Aorta (tissue), 5 donors: ENCODE measurements around the gene EPSTI1. TPM values are rescaled to one million over a fixed set of nuclear protein-coding genes. Genes with fewer than 3 reads are reported as not detected.

ENCODE experiments used
- ATAC-seq: fragments of 200-7000 bp; cut with Tn5 transposase; one replicate; pipeline ENCODE4 v1.9.1; 2022; ENCODE audit warnings: moderate library complexity; ENCODE audit not compliant: low FRiP score
- DNase-seq, 2 donors: peaks; one replicate each; pipeline ENCODE4 v3.0.0-alpha.2; 2020
- H3K27ac ChIP-seq, 2 donors: one replicate each; pipeline ENCODE4 v1.5.1; 2013; ENCODE audit warnings: low read length in 2 of 2, mild to moderate bottlenecking in 2 of 2, moderate library complexity in 2 of 2, control low read depth in 1 of 2, inconsistent platforms in 1 of 2, low read depth in 1 of 2
- H3K27me3 ChIP-seq, 2 donors: one replicate each; pipeline ENCODE4 v1.6.1; 2013; ENCODE audit warnings: control low read depth in 1 of 2, low read length in 1 of 2, mild to moderate bottlenecking in 1 of 2, moderate library complexity in 1 of 2; ENCODE audit not compliant: insufficient read depth in 2 of 2, control insufficient read depth in 1 of 2
- H3K36me3 ChIP-seq, 2 donors: one replicate each; pipeline ENCODE4 v1.6.1; 2013; ENCODE audit warnings: control low read depth in 1 of 2, low read length in 1 of 2, mild to moderate bottlenecking in 1 of 2; ENCODE audit not compliant: insufficient read depth in 2 of 2, control insufficient read depth in 1 of 2
- H3K4me1 ChIP-seq, 2 donors: one replicate each; pipeline ENCODE4 v1.6.1; 2013; ENCODE audit warnings: low read length in 2 of 2, control low read depth in 1 of 2, mild to moderate bottlenecking in 1 of 2, moderate library complexity in 1 of 2; ENCODE audit not compliant: insufficient read depth in 2 of 2, control insufficient read depth in 1 of 2
- H3K4me3 ChIP-seq, 2 donors: one replicate each; pipeline ENCODE4 v1.5.1; 2013; ENCODE audit warnings: low read length in 2 of 2, control low read depth in 1 of 2, mild to moderate bottlenecking in 1 of 2
- H3K9me3 ChIP-seq: one replicate; pipeline ENCODE4 v1.6.1; 2013; ENCODE audit warnings: mild to moderate bottlenecking, low read length; ENCODE audit not compliant: control insufficient read depth
- WGBS, 2 donors: extraction: QIAGEN DNeasy Blood & Tissue Kit; methylation state at CpG; one replicate each; pipeline ENCODE4 v1.1.7; 2013; 5-methylcytosine and 5-hydroxymethylcytosine counted together
- intact Hi-C, 2 donors: fragments of 100-400 bp; cut with DNase I; formaldehyde crosslinking; loops; one replicate each; pipeline versions ENCODE4 v1.14.2 to v1.15.0; 2022
- polyA plus RNA-seq, 2 donors: library from polyadenylated mRNA; stranded (reverse); fragments of 200-250 nt; gene quantifications; one replicate each; pipeline ENCODE4 v1.2.3, GENCODE V29; 2013
- total RNA-seq, 2 donors: library from RNA; stranded (reverse); fragmentation: NEBNext Ultra II Directional; extraction: Animal tissue kit (Norgen Biotek cat#: 25700); gene quantifications; one replicate each; pipeline ENCODE4 v1.2.1, GENCODE V29; 2021
- donor health status: healthy with polysubstance abuse.
- donor health status: Bipolar disorder and iron deficiency.
- donor health status: DM: no; HTN: no; CAD: no.
- donor health status: DM: no; HTN: no; CAD: no.
- donor health status: DM: yes; HTN: yes; CAD: no.

Gene EPSTI1
- total and polyA plus RNA-seq, 4 donors = 2.7 to 13.6 (median 7.9) TPM

DNA sequence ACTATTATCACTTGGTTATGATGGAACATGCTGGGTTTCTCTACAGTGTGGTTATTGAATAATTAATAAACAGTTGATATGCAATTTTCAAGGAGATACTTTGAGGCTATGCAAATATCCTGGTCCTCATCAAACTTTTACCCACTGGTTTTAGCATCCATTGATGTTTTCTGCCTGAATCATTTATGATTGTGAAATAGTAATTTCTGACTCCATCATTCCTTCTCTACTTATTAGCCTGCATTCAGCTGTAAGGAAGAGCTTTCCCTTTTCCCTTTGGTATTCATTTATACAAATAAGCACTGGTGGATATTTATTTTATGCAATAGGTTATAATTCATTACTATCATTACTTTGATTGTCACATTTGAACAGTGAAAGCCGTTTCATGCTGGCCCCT is 17.5 kb upstream of the EPSTI1 start:
- intact Hi-C loops = no loop called here
- Histone ChIP-seq H3K4me3 (no peak overlapping the region), H3K36me3 (no peaks in the 10 kb centered on the region), H3K27ac (no peak overlapping the region), H3K27me3 (no peaks in the 10 kb centered on the region), H3K9me3 (no peaks in the 10 kb centered on the region), H3K4me1 (no peaks in the 10 kb centered on the region)
- DNase-seq = no peak
- no peak for ATAC-seq
- 76 to 86% methylated on average over 1 of the region's 1 CpG for WGBS, 2 donors

DNA sequence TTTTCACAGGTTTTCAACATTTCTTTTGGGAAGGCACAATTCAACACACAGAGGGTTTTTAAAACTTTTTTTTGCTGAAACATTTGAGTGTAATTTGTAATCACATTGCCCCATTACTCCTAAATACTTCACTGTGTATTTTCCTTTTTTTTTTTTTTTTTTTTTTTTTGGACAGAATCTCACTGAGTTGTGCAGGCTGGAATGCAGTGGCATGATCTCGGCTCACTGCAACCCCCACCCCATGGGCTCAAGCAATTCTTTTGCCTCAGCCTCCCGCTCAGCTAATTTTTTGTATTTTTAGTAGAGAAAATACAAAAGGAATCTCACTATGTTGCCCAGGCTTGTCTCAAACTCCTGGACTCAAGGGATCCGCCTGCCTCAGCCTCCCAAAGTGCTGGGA is 16.6 kb upstream of the EPSTI1 start:
- H3K27me3 ChIP-seq = no peaks in the 10 kb centered on the region
- no peaks in the 10 kb centered on the region for H3K36me3 ChIP-seq
- H3K27ac ChIP-seq = no peak overlapping the region
- DNase-seq (no peak), ATAC-seq (no peak)
- 44 to 46% methylated on average over 3 of the region's 3 CpGs for whole genome bisulfite sequencing, 2 donors
- no peak overlapping the region for H3K4me3 ChIP-seq
- no peaks in the 10 kb centered on the region for H3K9me3 ChIP-seq
- no peaks in the 10 kb centered on the region for H3K4me1 ChIP-seq
- intact Hi-C loops = no loop called here

DNA sequence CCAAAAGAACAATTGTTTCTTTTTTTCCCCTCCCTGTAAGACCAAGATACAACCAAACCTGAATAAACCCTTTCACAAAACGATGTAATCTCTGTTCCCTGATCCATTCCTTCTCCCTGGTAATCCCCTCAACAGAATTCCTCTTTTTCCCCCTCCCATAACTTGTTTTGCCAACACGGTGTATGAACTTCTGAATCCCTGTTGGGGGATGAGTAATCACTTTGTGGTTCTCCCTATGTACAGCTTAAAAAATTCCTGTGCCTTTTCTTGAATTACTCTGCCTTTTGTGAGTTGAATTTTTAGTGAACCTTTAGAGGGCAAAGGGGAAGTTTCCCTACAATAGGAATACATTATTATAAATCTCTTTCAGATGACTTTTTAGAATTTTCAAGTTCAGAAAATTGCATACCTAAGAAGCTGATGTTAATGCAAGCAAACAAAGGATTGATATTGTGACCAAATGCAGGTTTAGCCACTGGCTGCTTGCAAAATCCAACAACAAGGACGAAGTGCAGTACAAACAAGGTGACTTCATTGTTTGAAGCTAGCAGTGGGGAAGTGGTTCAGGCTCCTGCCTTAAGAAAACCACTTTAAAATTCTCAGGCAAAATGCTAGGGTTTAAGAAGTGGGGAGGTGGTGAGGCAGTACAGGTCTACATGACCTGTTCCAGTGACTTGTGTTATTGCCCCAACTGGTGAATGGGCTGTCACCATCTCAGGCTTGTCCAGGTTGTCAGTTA is 15.0 kb upstream of the EPSTI1 start:
- H3K36me3 ChIP-seq = no peaks in the 10 kb centered on the region
- no peak overlapping the region for H3K4me3 ChIP-seq
- H3K9me3 ChIP-seq = peaks cover 1% of the 10 kb centered on the region
- DNase-seq (no peak), ATAC-seq (no peak)
- no peaks in the 10 kb centered on the region for H3K27me3 ChIP-seq
- H3K4me1 ChIP-seq = no peaks in the 10 kb centered on the region
- intact Hi-C loops = no loop called here
- WGBS, 2 donors = 71% methylated on average over 3 of the region's 3 CpGs
- H3K27ac ChIP-seq = no peak overlapping the region

DNA sequence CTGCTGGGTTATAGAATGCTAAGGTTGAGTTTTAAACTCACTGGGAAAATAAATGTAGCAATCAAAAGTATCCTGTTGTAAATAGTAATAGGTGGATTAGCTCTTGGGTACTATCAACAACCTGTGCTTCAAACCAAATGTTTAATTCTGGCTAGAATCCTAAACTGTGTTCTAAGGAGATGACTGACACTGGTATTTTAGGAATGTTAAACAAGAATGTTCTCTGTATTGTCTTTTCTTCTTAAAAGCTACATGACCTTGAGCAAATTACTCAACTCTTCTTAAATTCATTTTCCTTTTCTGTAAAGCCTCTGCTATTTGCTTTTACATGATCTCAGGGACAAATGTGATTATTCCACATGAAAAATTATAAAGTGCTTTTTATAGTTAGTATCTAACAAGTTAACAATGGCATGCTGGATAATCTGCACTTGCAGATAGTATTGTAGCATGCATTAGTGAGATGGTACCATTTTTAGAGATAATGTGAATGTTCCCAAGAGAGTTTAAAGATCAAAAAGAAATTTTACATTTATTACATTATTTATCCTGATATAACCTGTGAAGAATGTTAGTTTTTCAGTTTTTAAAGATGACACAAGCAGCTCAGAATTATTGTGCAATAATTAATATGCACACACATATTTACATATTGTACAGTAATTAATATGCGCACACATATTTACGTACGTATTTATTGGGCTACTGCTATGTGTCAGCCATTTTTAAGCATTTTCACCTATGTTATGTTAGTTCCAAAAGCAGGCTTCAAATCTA is 13.6 kb upstream of the EPSTI1 start:
- DNase-seq (no peak), ATAC-seq (no peak)
- Histone ChIP-seq H3K9me3 (peaks cover 1% of the 10 kb centered on the region), H3K27ac (no peak overlapping the region), H3K36me3 (no peaks in the 10 kb centered on the region), H3K27me3 (no peaks in the 10 kb centered on the region), H3K4me1 (no peaks in the 10 kb centered on the region), H3K4me3 (no peak overlapping the region)
- intact Hi-C loops = no loop called here
- WGBS, 2 donors = 89 to 92% methylated on average over 3 of the region's 3 CpGs

DNA sequence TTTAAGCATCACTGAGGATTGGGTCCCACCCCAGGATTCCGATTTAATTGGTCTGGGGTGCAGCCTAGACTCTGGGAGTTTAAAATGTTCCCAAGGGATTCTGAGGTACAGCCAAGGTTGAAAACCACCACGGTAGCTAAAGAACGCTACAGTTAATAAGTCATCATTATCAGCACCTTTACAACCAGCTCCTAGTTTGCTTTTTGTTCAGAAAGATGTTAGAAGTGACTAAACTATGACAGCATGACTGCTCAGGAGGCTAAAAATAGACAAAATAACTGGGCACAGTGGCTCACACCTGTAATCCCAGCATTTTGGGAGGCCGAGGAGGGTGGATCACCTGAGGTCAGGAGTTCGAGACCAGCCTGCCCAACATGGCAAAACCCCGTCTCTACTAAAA is 11.7 kb upstream of the EPSTI1 start:
- Histone ChIP-seq H3K36me3 (no peaks in the 10 kb centered on the region), H3K4me1 (no peaks in the 10 kb centered on the region), H3K9me3 (peaks cover 1% of the 10 kb centered on the region), H3K27me3 (no peaks in the 10 kb centered on the region), H3K27ac (no peak overlapping the region), H3K4me3 (no peak overlapping the region)
- no peak for DNase-seq
- intact Hi-C loops = no loop called here
- no peak for ATAC-seq
- WGBS, 2 donors = 92 to 96% methylated on average over 6 of the region's 6 CpGs

DNA sequence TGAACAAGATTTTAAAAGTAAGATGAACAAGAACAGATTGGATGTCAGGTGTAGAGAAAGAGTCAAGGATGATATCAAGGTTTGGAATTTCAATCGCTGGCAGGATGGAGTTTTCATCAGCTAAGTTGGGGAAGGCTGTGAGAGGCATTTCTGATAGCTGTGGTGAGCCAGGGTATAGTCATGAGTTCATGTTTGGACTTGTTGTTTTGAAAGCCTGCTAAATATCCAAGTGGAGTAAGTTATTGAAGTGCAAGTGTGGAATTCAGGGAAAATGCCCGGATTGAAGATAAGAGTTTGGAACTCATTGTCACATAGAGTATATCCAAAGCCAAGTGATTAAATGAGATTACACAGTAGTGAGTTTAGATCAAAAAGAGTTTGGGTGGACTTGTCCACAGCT is 11.0 kb upstream of the EPSTI1 start:
- Histone ChIP-seq H3K9me3 (peaks cover 1% of the 10 kb centered on the region), H3K36me3 (no peaks in the 10 kb centered on the region), H3K4me1 (no peaks in the 10 kb centered on the region), H3K27me3 (no peaks in the 10 kb centered on the region), H3K4me3 (no peak overlapping the region), H3K27ac (no peak overlapping the region)
- intact Hi-C loops = no loop called here
- DNase-seq (no peak), ATAC-seq (no peak)
- 87 to 89% methylated on average over 2 of the region's 2 CpGs for WGBS, 2 donors

DNA sequence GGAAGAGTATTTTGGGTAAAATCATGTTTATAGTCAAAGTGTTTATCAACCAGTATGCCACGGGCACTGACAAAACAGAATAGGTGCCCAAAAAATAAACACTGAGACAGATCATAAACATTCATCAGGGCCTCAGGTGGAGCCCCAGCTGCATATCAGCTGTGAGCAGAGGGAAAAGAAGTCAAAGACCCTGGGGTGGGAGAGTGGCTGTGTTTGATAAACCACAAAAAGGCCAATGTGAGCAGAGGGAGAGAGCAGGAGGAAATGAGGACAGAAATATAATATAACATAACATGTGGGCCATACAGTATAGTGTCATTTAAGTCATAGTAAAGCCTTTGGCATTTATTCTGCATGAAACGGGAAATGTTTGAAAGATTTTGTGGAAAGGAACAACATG is 10.0 kb upstream of the EPSTI1 start:
- no peaks in the 10 kb centered on the region for H3K4me1 ChIP-seq
- DNase-seq (no peak), ATAC-seq (no peak)
- H3K27me3 ChIP-seq = no peaks in the 10 kb centered on the region
- H3K4me3 ChIP-seq = no peak overlapping the region
- intact Hi-C loops = no loop called here
- no peaks in the 10 kb centered on the region for H3K36me3 ChIP-seq
- peaks cover 1% of the 10 kb centered on the region for H3K9me3 ChIP-seq
- 89 to 94% methylated on average over 2 of the region's 2 CpGs for WGBS, 2 donors
- H3K27ac ChIP-seq = no peak overlapping the region

DNA sequence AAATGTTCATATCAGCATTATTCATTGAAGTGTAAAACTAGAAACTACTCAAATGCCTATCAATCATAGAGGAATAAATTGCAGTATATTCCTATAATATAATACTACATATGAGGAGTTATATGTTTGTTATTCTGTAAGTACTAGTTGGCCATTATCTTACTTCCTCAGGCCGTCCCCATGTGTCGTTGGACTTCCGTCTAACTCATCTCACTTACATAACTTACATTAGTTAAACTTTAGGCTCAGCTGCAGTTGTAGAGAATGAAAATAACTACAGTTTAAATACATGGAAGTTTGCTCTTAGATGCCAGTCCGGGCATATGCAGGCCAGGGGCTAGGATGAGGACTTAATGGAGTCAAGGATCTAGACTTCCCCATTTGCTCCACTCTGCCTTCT is 8.6 kb upstream of the EPSTI1 start:
- intact Hi-C loops = no loop called here
- 67 to 71% methylated on average over 4 of the region's 4 CpGs for WGBS, 2 donors
- ATAC-seq = no peak

DNA sequence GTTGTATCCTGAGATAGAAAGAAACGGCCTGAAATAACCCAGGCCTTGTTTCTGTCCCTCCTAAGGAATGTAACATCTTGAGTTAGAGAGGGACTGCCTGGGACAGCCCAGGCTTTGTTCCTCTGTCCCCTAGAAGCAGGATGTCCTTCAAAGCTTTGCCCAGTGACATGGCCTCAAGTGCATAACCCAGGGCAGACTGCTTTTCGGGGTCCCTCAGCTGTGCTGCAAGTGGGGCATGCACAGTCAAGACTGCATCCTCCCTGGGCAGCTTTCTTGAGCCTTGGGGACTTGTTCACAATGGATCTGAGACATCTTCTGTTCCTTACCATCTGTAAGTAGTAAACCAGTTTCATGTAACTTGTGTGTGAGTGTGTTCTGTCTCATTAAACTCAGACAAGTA is 7.5 kb upstream of the EPSTI1 start:
- ATAC-seq (no peak), DNase-seq (no peak)
- no peaks in the 10 kb centered on the region for H3K36me3 ChIP-seq
- no peak overlapping the region for H3K4me3 ChIP-seq
- H3K4me1 ChIP-seq = no peaks in the 10 kb centered on the region
- H3K9me3 ChIP-seq = peaks cover 1% of the 10 kb centered on the region
- H3K27ac ChIP-seq = no peak overlapping the region
- intact Hi-C loops = no loop called here
- whole genome bisulfite sequencing, 2 donors = 83 to 84% methylated on average over 2 of the region's 2 CpGs
- H3K27me3 ChIP-seq = no peaks in the 10 kb centered on the region

More for the DNA sequence above, 8.6 kb upstream of the EPSTI1 start:
- Histone ChIP-seq H3K9me3 (peaks cover 1% of the 10 kb centered on the region), H3K27ac (no peak overlapping the region), H3K4me3 (no peak overlapping the region), H3K36me3 (no peaks in the 10 kb centered on the region), H3K4me1 (no peaks in the 10 kb centered on the region), H3K27me3 (no peaks in the 10 kb centered on the region)
- DNase-seq = no peak
